ENCODE results near the gene PRSS38. TPM values are rescaled to one million over a fixed set of nuclear protein-coding genes. Genes with fewer than 3 reads are reported as not detected.

The PRSS38 gene
- total and polyA plus RNA-seq, 2 donors (not counting 3 experiments of a cell fraction or from before 2014, with no cell fraction given), result not detected

DNA sequence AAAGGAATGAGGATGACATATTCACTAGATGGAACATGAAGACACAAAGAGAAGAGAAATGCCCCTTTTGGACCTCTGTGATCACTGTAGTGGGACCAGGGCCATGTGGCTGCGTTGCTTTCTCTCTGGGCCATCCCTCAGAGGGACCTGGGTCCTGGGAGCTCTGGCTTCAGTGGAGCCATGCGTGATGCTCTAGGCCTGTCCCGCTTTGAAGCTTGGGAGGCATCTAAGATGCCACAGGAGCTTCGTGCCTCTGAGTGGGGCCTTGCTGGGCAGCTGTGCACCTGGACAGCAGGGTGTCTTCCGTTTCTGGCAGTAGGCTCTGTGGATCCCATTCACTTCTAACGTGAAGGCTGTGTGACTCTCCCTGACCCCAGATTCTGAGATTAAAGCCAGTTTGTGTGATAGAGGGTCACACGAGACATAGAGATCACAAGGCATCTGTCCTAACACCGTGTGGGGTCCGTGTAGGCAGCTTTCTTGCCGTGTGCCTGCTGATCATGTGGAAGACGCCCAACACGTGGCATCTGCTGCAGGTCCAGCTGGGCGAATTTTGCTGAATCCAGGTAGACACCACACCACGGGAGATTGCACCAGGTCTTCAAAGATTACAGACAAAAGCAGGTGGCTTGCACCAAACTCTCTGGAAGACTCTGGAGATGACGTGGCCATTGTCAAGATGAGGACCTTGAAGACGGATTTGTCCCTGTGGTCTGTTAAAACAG is 17.2 kb upstream of the PRSS38 start:
- no peak overlapping the region for H3K9ac ChIP-seq (replicated peaks; ENCODE audit: extremely low read depth, insufficient read depth, low read length)
- TF ChIP-seq POLR2A (IDR thresholded peaks at IDR 0.05; ENCODE audit: low read depth, low read length) (no peak), FOS (IDR thresholded peaks at IDR 0.05; ENCODE audit: borderline replicate concordance, insufficient read depth, low read length) (no peak), POLR2AphosphoS5 (IDR thresholded peaks at IDR 0.05; ENCODE audit: insufficient read depth, low read depth, low read length) (no peak), MYC (IDR thresholded peaks at IDR 0.05; ENCODE audit: low read depth, low read length) (no peak), JUN (IDR thresholded peaks at IDR 0.05; ENCODE audit: borderline replicate concordance, insufficient read depth, insufficient read length, low read depth) (no peak), EZH2 (IDR thresholded peaks at IDR 0.05; ENCODE audit: borderline replicate concordance, low read depth, low read length, severe bottlenecking) (no peak), GATA2 (IDR thresholded peaks at IDR 0.05; ENCODE audit: insufficient read depth, insufficient read length, low read depth, low read length) (no peak)
- TF ChIP-seq, protein P1, sequence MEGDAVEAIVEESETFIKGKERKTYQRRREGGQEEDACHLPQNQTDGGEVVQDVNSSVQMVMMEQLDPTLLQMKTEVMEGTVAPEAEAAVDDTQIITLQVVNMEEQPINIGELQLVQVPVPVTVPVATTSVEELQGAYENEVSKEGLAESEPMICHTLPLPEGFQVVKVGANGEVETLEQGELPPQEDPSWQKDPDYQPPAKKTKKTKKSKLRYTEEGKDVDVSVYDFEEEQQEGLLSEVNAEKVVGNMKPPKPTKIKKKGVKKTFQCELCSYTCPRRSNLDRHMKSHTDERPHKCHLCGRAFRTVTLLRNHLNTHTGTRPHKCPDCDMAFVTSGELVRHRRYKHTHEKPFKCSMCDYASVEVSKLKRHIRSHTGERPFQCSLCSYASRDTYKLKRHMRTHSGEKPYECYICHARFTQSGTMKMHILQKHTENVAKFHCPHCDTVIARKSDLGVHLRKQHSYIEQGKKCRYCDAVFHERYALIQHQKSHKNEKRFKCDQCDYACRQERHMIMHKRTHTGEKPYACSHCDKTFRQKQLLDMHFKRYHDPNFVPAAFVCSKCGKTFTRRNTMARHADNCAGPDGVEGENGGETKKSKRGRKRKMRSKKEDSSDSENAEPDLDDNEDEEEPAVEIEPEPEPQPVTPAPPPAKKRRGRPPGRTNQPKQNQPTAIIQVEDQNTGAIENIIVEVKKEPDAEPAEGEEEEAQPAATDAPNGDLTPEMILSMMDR (IDR thresholded peaks at IDR 0.05; ENCODE audit: extremely low read depth in 1 of 2, insufficient read depth in 1 of 2, low read depth in 1 of 2, low read length in 2 of 2), result no peak
- TF ChIP-seq, protein P2, sequence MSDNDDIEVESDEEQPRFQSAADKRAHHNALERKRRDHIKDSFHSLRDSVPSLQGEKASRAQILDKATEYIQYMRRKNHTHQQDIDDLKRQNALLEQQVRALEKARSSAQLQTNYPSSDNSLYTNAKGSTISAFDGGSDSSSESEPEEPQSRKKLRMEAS (IDR thresholded peaks at IDR 0.05; ENCODE audit: insufficient read depth, insufficient read length), result no peak
- no peaks in the 10 kb centered on the region for H3K9me1 ChIP-seq (replicated peaks; ENCODE audit: control insufficient read depth, extremely low read depth, insufficient read depth, low read length)
- ChIA-PET CTCF (no interaction called here), POLR2A (no interaction called here)
- peaks cover 0 to 4% of the 10 kb centered on the region in 2 experiments for H3K27me3 ChIP-seq (ENCODE audit: control insufficient read depth in 2 of 2, insufficient read depth in 2 of 2, low read length in 2 of 2)
- H4K20me1 ChIP-seq (replicated peaks; ENCODE audit: control insufficient read depth, extremely low read depth, insufficient read depth, low read length), result no peaks in the 10 kb centered on the region
- DNase-seq (ENCODE audit: low read depth, low spot score) (no peak), FAIRE-seq (no peak)
- dilution Hi-C loops (cut with MboI; ENCODE audit: extremely low pct_ligation_motif_present, low sequenced_read_pairs), result no loop called here
- intact Hi-C loops (cut with micrococcal nuclease), result no loop called here
- BruUV-seq (replicated peaks), result no TSS peak
- H3K4me1 ChIP-seq (ENCODE audit: control insufficient read depth, extremely low read depth, insufficient read depth, low read length), result no peaks in the 10 kb centered on the region
- no peak overlapping the region for H2AFZ ChIP-seq (ENCODE audit: low read depth, low read length)
- no peaks in the 10 kb centered on the region for H3K9me3 ChIP-seq (replicated peaks; ENCODE audit: control insufficient read depth, insufficient read depth, low read length)
- H3K4me2 ChIP-seq (ENCODE audit: insufficient read depth, low read length), result no peak overlapping the region
- no peak overlapping the region for H3K4me3 ChIP-seq (replicated peaks in 1 of 3; ENCODE audit: insufficient read depth in 1 of 3, low read depth in 1 of 3, low read length in 3 of 3)
- no peak overlapping the region for H3K27ac ChIP-seq (ENCODE audit: insufficient read depth, low read depth, low read length)
- H3K36me3 ChIP-seq (ENCODE audit: control insufficient read depth in 2 of 2, extremely low read depth in 1 of 2, insufficient read depth in 2 of 2, low read length in 2 of 2), result no peaks in the 10 kb centered on the region
- no peaks in the 10 kb centered on the region for H3K79me2 ChIP-seq (ENCODE audit: control insufficient read depth, insufficient read depth, low read length)
